Measurements from ENCODE around the gene AGGF1.
A peak's percentile ranks its signal among the peaks of the same experiment; 100 is the strongest.
"Not testable (repeated sequence)": the region's sequence is repeated elsewhere in the genome, so short reads cannot be mapped to it uniquely, and the experiment has no call there.

The AGGF1 gene

DNA sequence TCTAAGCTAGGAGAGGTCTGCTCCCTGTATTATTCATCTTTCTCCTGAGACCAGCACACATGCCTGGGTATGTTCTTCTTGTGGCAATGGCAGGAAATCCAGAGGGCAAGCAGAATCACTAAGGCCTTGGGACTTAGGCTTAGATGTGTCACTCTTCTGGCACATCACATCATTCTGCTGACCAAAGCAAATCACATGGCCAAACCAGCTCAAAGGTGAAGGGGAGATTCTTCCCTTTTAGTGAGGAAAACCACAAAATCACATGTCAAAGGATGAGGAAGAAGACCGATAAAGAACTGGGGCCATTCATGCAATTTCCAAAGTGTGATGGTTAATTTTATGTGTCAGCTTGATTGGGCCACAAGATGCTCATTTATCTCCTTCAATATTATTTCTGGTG is 5.7 kb upstream of the AGGF1 start:
- no peak for DNase-seq

DNA sequence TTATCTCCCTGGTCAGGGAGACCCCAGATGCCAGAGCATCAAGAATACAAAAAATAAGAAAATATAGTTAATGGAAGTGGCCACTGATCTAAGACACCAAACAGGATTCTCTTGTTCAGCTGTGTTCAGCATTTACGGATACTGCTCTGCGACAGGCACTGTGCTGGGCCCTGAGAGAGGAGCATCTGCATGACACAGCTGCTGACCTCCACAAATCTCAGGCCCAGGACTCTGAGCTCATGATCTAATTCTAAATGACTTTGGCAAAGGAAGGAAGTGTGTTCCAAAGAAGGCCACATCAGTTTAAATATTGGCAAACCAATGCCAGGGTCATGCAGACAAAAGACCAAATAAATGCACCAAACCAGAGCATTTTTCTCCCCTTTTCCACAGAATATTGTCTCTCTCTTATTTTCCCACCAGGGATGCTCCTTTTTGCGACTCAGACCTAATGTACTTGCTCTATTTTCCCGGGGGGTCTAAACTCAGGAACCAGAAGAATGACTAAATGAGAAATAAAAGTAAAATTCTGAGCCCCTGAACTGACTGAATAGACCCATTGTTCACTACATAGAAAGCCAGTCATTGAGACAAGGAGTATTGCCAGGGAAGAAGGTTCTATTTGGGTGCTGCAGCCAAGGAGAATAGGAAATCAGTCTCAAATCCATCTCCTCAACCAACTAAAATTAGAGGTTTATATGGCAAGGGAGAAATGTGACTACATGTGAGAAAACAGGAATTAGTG is 1.4 kb upstream of the AGGF1 start:
- DNase-seq: no peak

DNA sequence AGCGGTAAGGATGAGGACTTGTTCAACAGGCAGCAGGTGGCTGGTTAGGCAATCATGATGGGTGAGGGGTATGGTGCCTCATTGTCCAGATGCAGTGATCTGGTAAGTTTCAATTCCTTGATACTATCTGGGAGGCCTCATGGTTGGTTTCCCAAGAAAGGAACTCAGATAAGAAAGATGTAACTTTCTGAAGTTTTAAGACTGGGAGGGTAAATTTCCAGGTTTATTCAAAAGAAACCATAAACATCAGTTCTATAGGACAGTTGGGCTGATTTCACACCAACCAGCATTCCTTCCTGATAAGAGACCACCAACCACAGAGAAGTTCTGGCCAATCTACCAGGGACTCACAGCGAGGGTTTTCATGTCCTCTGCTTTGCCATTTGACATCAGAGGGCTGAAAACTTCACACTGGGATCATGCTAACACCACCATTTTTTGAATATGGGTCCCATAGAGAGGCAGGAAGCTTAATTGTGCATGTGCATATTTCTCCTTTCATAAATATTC is 773 bp upstream of the AGGF1 start:
- DNase-seq: no peak

DNA sequence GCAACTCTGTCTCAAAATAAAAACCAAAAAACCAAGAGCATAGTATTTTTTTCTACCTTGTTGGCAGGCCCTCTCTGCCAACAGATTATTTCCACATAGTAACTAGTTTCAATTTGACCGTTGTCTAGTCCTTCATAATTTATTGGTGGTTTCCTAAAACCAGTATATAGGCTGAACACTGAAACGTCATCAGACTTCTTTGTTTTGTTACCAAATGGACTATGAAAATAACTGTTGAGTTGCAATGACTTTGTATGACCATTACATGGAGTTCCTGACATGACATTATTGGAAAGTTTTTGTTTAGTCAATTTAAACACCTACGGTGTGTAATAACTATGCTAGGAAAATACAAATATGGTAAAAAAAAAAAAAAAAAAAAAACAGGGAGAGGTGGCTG is 1.7 kb downstream of the AGGF1 start:
- DNase-seq: no peak

DNA sequence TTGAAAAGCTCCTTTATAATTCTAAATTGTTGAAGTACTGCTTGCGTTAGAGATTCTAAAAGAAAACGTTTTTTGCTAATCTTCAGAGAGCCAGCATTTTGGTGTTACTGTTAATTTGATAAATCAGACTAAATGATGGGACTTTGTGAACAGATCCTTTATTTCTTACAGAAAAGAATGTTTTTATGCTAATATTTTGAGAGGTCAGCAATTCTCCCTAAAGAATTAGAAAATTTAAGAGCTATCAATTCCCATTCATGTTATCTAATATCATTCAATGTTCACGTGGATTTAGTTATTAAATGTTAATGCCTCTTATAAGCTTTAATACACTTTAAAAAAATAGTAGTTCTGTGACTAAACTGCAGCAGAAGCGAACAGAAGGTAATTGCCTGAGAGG is 2.4 kb downstream of the AGGF1 start:
- DNase-seq: no peak

DNA sequence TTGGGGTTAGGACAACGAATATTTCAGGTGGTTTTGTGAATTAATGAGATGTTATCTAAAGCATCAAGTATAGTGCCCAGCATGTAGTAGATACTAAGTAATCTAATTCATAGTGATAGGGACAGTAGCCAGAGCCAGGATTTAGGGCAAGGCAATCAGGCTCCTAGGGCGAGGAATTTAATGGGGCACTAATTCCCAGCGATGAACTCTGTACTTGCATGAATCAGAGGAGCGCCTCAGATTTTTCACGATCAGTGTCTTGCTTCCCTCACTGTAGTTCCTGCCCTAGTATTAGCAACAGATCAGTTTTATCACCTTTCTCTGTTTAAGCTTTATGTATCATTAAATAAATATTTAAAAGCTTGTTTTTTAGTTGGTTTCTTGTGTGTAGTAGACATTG is 3.1 kb downstream of the AGGF1 start:
- no peak for DNase-seq

DNA sequence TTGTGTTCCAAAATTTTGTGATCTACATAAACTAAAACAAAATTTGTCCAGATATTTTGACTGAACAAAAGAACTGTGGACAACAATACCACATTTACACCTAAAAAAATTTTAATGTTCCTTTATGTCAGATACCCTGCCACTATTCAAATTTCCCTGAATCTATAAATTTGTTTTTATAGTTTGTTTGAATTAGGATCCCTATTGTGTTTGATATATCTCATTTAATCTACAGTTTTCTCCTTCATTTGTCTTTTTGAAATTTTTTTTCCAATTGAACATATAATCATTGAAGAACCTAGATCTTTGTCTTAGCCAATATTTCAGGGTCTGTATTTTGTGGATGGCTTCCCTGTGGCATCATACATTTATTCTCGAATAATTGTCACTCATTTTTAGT is 5.7 kb downstream of the AGGF1 start:
- DNase-seq: no peak

DNA sequence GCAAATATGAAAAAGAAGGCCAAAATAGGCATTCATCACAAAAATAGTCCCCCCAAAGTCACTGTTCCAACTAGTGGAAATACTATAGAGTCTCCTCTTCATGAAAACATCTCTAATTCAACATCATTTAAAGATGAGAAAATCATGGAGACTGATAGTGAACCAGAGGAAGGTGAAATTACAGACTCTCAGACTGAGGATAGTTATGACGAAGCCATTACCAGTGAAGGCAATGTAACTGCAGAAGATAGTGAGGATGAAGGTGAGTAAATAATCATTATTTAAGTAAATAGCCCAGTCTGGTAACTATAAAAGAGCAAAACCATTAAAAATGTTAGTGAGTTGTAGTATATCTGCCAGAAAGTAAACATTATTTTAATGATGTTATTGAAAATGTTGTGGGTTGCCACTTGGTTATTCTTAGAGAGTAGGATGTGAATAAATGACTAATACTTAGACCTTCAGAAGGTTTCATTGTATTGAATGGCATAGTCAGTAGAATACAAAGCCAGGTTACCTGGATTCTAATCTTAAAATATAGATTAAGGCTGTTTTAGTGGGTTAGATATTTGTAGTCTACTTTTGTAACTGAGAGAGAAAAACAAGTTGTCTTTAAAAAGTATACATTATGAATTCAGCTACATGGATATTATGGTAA is 16.3 kb downstream of the AGGF1 start:
- DNase-seq: no peak

DNA sequence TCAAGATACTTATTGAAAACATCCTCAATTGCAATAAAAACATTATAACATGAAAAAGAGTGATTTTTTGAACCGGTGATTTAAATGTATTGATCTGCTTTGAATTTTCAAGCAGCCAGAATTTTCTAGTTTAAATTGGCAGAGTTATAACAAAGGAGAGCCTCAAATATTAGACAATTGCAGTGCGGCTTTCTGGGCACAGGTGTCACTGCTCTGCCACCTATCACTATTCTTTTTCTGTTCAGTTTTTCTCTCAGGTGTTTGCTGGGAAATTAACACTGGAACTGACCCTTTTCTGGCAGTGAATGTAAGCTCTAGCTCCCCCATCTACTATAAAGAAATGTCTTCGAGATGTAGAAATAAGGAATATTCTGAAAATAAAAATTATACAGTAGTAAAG is 33.8 kb downstream of the AGGF1 start:
- DNase-seq: no peak

DNA sequence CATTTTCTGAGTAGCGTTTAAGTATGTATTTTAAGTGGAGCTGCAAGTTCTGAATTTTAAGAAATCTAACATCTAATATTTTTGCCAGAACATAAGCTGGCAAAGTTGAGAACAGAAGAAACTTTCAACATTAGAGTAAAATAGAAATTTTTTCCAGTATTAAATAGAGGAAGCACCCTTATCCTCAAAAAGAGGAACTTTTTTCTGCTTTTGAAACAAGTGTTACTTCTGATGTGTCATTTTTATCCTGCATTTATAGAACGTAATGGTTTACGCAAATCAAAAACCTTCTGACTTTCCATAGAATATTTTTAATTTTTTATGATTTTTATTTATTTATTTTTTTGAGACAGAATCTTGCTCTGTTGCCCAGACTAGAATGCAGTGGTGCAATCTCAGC is 35.1 kb downstream of the AGGF1 start:
- no peak for DNase-seq

DNA sequence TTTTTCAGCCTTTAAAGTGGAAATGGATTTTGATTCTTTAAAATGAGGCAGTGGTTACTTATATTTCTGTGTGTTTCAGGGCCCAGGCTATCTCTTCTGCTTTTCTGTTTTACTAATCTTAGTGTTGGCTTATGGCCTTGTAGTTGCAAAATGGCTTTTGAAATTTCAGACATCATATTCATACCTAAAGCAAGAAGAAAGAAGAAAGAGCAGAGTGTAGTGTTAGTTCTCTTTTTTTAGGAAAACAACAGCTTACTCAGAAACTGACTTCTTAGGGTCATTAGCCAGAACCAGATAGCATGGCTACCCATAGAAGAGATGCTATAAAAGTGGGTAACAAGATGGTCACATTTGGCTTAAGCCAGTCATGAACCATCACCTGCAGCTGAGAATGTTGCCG is 36.0 kb downstream of the AGGF1 start:
- DNase-seq: no peak

DNA sequence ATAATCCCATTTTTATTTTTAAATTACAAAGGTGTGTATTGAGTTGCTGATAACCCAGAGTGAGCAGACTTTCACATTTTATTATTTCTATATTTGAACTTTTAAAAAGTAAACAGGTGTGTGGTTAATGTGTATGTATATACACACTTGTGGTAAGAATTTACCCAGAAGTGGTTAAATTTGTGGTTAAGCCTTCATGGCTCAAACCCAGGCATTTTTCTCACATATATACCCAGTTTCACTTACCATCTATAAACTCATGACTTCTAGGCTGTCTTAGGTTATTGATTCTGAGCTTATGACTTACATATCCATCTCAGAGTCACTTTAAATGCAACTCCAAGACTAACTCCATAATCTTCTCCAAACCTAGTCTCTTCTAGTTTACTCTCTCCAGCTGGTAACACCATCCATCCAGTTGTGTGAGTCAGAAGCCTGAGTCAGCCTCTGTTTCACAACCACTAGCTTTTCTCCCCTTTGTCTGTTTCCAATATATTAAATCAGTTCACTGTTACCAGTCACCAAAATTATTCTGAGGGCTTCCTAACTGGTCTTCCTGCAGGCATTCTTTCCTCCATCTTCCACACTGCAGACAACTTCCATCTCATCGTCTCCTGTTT is 36.7 kb downstream of the AGGF1 start:
- DNase-seq: no peak

DNA sequence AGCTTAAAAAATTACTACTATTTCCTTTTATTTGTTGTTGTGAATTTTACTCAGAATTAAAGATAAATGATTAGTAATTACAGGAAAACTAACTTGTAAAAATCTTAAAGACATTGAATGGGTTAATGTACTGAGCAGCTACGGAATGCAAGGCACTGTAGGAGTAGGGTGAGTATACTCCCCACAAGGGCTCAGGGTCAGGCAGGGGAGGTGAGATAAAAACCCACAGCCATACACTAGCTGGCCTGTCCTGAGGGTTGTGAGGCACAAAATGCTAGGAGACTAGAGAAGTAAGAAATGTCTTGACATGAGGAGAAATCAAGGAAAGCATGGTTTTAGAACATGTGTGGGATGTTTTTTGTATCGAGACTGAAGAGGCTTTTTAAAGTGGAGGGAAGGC is 43.5 kb downstream of the AGGF1 start:
- DNase-seq: no peak

DNA sequence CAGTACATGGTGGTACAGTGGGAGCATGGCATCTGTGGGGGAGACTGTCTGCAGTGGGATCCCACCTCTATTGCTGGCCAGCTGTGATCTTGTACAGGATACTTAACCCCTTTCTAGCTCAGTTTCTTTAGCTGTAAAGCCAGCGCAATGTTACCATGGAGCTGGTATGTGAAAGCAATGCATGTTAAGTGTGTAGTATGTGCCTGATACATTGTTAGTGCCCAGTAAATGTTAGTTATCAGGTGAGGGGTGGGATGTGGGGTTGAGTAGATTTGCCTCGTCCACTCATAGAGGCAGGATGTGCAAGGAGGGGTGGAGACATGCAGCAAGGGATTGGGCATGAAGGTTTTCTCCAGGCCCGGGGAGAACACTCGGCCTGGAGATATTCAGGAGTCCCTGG is 44.5 kb downstream of the AGGF1 start:
- DNase-seq: no peak

DNA sequence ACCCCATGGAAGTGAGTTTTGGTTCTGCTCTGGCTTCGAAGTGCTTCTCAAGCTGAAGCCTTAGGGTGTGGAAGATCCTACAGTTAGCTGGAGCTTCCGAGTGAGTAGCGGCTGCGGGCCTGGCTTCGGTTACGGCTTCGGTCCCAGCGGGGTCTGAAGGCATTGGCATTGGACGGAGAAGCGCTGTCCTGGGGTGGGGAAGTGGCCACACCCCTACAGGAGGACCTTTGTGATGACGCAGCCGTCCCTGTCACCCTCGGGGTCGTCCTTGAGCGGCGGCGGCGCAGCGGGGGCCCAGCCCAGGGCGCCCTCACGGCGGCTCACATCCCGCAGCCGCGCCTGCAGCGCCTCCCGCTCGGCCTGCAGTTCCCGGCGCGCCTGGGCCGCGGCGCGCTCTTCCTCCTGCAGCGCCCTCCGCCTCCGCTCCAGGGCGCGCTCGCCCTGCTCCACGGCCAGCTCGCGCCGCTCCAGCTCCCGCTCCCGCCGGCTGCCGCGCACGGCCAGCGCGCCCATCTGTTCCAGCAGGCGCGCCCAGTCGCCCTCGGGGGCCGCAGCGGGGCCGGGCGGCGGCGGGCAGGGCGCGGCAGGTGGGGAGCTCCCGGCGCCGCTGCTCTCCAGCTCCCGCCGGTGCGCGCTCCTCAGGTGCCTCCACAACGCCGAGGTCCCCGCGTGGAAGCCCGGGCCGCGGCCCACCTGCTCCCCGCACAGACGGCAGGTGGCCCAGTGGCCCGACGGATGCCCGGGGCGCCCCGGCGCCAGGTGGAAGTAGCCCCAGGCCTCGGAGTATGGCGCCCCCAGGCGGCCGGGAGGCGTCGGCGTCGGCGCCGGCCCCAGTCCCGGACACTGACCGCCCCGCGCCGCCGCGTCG is 47.0 kb downstream of the AGGF1 start:
- DNase-seq: no peak

DNA sequence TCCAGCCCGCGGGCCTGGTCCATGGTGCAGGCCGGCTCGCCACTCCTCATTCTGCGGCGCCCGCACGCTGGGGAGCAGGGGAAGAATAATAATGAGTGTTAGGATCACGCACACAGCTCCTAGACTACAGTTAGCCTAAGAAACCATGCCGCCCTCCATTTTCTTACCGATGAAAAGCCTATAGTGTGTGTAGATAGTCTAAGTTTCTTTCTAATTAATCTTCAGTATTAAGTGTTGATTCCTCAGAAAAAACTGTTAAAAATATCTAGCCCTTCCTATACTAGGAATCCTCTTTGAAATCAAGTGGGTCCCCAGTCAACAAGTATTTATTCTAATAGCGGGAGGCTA is 47.6 kb downstream of the AGGF1 start:
- no peak for DNase-seq

DNA sequence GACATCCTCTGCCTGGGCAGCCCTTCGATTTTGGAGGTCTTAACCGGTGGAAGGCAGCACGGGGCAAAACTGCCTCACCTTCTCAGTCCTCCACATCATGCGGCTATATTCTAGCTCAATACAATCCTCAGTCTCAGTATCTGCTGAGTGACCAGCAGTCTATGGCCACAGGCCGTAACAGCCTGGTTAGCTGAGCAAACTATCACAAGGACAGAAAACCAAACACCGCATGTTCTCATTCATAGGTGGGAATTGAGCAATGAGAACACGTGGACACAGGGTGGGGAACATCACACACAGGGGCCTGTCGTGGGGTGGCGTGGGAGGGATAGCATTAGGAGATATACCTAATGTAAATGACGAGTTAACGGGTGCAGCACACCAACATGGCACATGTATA is 50.3 kb downstream of the AGGF1 start:
- DNase-seq: not testable (repeated sequence)

DNA sequence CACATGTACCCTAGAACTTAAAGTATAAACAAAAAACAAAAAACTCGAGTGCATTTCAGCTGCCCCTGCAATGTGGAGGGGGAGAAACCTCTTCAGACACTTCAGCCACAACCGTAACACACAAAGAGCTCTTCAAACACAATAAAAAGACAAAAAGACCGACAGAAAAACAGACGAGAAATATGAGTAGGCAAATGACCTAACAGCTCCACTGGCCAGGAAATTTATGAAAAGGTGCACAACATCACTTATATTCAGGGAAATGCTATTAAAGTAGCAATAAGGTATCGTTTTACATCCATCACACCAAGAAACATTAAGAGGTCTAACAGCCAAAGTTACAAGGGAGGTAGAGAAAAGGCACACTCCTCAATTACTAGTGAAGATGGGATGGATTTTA is 50.7 kb downstream of the AGGF1 start:
- DNase-seq: peak; percentile 20

DNA sequence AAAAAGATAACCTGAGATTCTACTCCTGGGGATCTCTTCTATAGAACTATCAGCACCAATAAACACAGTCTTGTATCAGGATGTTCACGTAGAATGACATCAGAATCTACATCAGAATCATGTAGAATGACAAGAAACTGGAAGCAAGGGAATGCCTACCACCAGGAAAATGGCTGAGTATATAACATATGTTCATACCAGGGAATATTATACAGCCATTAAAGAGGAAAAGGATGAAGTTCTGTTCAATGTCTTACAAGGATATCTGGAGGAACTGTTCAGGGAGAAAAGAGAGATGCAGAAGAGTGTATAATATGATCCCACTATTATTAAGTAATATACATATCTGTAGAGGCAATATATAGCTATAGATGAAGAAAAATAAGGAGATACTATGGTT is 52.1 kb downstream of the AGGF1 start:
- DNase-seq: no peak

DNA sequence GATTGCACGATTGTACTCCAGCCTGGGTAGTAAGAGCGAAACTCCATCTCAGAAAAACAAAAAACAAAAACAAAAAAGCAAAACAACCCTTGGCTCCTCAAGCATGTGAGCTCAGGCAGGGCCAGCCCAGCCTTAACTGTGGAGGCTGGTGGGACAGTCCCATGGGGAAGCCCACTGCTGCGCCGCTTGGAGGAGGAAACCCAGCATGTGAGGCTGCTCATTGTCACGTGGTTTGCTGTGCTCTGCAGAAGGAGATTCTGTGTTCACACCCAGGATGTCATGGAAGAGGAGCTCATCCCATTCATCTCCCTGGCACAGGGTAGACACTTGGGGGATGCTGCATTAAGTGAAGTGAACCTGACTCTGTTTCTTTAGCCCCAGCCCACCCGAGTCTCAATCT is 52.9 kb downstream of the AGGF1 start:
- DNase-seq: no peak

DNA sequence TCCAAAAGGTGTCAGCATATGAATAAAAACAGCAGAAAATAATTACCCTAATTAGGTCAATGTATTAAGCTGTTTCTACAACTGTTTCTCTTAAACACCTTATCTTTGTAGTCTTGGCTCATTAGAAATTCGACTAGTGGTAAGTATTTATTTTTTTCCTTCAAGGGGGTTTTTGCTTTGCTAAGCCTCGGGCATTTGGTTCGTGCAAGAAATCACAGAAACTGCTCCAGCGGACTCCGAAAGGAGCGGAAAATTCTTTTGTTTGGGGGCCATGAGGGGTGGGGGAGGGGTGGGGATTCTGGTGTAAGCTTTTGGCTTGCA is 56.1 kb downstream of the AGGF1 start:
- no peak for DNase-seq

DNA sequence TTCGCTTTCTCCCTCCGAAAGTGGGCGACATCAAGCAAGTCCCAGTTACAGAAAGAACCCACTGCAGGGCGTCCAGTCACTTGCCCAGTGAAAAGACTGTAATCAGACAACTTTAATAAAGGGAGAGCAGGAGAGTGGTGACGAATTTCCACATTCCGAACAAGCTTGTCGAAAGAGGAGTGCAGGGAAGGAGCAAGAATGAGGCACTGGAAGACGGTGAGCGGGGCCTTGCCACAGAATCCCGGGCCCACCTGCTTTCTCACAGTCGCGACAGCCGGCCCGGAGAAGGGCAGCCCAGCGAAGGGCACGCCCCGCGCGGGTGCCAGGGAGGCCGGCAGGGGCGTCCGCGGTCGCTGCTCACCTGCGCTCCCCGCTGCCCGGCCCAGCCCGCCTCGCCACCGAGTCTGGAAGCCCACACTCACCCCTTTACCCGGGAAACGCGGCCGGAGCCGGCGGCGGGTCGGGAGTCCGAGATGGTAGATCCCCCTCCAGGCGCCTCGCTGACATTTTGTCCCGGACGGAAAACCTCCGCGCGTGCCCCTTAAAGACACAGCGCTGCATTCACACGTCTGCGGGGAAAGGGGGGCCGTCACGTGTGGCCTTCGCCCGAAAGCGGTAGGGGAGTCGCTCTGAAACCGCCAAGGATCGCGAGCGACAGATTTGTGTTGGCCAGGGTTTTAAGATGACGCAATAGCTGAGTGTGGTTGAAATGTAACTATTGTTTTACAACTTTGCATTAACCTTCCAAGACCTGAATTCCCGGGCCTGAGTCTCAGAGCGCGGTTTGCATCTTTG is 56.7 kb downstream of the AGGF1 start, which contains the start of gene ZBED3:
Gene ZBED3 (minus strand): TSS at position 597 of the 795 bp plus-strand sequence. CDS start 9,407 bp downstream, outside the sequence.
- peak; percentile 13 for DNase-seq
